Posterior cingulate gyrus (tissue), 11 donors: ENCODE measurements around the gene BHLHE40.

Experiments
- DNase-seq, 10 donors: peaks; one replicate each; pipeline versions ENCODE4 v3.0.0 to v3.0.0-alpha.2; 2020 to 2021; ENCODE audit warnings: mixed read lengths in 3 of 10
- intact Hi-C: fragments of 100-400 bp; cut with DNase I; formaldehyde crosslinking; loops from one replicate; pipeline ENCODE4 v1.15.1; 2023

BHLHE40 gene

DNA sequence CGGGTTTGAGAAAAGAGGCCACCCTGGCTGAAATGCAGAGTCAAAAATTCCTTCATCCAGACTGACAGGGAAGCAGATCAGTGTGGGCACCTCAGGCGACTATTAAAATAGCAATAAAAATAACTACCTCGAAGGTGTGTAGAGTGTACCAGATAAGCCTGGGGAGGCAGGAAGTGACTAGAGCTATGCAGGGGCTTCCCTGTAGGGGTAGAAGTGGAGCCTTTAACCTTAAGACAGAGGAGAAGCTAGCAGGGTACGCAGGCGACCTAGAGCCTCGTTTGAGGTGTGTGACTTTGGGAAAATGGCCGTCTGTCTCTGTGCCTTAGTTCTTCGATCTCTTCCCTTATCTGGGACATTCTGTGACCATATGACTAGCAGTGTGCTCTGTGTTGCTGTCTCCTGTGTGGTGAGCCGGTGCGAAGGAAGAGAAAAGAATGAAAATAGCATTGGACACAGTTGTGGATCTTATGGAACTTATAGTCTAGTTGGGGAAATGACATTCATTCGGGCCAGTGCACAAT is 17.6 kb downstream of the BHLHE40 start:
- intact Hi-C loops = no loop called here
- no peak for DNase-seq

GRCh38 chr3:4997946-4998345 is 18.7 kb downstream of the BHLHE40 start:
- intact Hi-C loops = no loop called here
- no peak for DNase-seq

GRCh38 chr3:4999531-5000184 is 20.4 kb downstream of the BHLHE40 start:
- DNase-seq = no peak
- intact Hi-C loops = no loop called here

- no peak for DNase-seq
- intact Hi-C loops = no loop called here
Measured at GRCh38 chr3:5001135-5001534, 21.9 kb downstream of the BHLHE40 start.

DNA sequence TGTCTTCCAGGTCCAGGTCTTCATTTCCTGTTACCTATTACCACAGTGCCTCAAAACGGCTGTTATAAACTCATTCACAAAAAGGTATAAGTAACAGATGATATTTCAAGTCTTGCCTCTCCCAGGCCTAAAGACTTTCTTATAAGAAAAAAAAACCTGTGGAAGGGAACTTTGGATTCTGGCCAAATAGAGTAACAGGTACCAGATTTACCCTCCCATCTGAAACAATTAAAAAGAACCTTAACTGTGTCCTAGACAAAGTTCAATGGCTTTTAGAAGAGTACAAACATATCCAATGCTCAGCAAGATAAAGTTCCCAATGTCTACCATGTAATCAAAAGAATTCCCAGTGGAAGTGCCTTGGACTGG is 22.6 kb downstream of the BHLHE40 start:
- DNase-seq = no peak
- intact Hi-C loops = no loop called here

DNA sequence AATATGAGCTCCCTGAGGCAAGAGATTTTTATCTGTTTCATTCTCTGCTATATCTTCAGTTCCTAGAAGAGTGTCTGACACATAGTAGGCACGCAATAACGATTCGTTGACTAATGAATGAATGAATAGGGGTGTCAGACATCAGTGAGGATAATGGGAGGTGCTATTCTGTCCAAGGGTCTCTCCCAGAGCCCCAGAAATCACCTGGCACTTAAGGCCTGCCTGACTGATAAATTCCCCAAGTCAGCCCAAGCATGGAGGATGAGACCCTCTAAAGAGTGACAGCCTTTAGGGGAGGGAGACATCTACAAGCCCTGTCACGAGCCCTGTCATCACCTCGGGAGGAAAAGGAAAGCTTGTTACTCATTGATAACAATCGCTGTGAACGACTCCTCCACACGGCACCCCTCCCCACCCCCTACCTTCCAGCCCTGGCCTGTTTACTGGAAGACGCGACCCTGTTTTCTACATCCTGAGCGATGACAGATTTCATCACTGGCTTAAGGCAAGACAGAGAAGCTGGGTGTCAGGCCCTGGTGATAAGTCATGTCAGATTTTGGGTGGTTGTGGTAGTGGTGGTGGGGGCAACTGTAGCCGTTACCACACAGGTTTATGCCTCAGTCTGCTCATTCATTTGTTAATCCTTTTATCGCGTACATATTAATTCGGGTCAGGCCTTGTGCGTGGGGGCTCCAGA is 23.1 kb downstream of the BHLHE40 start:
- intact Hi-C loops = no loop called here
- no peak for DNase-seq

- intact Hi-C loops = no loop called here
- no peak for DNase-seq
Measured at GRCh38 chr3:5002871-5003247, 23.6 kb downstream of the BHLHE40 start.

DNA sequence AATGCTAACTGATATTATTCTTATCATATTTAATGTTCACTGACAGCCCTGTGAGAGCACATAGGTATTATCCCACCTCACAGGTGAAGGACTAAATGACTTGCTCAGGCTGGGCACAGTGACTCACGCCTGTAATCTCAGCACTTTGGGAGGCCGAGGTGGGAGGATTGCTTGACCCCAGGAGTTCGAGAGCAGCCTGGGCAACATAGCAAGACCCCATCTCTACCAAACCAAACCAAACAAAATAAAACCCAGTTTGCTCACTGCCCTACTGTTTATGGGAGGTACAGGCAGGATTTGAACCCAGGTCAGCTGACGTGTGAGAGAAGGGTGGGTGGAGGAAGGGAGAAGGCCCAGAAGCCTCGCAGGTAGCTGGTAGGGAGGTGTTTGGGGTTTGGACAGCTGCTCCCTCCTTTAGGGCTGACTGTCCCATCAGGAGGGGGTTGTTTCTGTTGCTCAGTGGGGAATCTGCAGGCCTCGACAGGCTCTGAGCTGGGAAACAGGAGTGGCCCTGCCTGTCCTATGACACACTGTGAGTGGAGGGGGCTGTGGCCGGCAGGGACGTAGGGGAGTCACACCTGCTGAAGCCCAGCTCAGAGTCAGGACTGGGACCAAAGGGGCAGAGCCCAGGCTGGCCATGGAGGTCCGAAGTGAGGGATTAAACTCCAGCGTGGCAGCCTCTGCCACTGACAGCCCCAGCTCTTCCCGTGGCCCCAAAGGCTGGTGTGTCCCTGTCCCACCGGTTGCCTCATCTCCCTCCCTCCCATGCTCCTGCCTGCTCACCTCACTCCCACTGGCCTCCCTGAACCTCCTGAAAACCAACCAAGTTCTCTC is 25.3 kb downstream of the BHLHE40 start:
- intact Hi-C loops = no loop called here

DNA sequence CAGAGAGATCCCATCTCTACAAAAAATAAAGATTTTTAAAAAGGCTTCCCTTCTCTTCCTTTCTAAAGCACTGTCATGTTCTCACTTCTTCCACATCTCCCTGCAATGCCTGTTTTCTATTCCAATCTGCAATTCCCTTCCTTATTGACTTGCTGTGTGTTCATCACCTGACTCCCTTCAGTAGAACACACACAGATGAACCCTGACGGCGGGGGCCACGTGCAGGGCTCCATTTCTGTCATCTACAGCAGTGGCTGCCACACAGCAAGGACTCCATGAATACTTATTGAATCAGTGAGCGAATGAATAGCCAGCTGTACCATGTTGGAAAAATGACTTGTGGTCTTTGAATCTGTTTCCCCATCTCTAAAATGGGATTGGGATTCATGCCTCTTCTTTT is 26.1 kb downstream of the BHLHE40 start:
- intact Hi-C loops = no loop called here
- DNase-seq = no peak

More for the DNA sequence above, 25.3 kb downstream of the BHLHE40 start:
- DNase-seq = no peak

- no peak for DNase-seq
Measured at GRCh38 chr3:5006755-5007202, 27.5 kb downstream of the BHLHE40 start.

DNA sequence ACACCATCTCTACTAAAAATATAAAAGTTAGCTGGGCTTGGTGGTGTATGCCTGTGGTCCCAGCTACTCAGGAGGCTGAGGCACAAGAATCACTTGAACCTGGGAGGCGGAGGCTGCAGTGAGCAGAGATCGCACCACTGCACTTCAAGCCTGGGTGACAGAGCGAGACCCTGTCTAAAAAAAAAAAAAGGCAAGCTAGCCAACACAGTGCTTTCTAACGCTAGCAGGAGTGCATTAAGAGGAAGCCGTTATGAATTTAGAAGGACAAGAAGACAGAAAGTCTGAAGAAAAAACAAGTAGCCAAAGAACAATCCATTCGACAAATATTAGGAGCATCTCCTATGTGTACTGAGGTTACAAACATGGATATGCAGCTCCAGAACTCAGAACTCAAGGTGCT is 28.6 kb downstream of the BHLHE40 start:
- DNase-seq = no peak
- intact Hi-C loops = no loop called here

More at GRCh38 chr3:5006755-5007202, 27.5 kb downstream of the BHLHE40 start:
- intact Hi-C loops = no loop called here

DNA sequence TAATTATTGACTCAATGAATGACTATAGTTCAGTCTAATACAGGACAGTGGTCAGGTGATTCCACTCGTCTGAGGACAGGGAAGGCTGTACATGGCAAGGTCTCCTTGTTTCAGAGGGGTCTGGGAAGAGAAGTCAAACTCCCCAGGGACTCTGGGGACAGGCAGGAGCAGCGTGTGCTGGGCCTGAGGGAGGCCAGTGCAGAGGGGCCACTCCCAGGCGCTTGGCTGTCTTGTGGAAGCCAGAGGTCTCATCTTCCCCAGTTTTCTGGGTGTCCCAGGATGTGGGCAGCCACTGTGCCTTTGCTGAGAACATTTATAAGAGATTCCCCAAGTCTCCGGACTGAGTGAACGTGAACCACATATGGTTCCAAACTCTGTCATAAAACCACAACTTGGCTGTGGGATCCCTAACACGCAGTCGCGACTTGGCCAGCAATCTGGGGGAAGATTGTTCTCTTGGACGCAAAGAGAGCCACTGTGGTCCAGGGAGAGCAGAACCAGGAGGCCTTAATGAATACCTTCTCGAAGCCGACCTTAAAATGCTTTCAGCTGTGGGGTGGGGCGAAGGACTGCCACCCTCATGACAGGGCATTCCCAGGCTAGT is 30.4 kb downstream of the BHLHE40 start:
- intact Hi-C loops = no loop called here
- DNase-seq = no peak

- intact Hi-C loops = no loop called here
- DNase-seq = no peak
Measured at GRCh38 chr3:5010140-5010539, 30.9 kb downstream of the BHLHE40 start.

DNA sequence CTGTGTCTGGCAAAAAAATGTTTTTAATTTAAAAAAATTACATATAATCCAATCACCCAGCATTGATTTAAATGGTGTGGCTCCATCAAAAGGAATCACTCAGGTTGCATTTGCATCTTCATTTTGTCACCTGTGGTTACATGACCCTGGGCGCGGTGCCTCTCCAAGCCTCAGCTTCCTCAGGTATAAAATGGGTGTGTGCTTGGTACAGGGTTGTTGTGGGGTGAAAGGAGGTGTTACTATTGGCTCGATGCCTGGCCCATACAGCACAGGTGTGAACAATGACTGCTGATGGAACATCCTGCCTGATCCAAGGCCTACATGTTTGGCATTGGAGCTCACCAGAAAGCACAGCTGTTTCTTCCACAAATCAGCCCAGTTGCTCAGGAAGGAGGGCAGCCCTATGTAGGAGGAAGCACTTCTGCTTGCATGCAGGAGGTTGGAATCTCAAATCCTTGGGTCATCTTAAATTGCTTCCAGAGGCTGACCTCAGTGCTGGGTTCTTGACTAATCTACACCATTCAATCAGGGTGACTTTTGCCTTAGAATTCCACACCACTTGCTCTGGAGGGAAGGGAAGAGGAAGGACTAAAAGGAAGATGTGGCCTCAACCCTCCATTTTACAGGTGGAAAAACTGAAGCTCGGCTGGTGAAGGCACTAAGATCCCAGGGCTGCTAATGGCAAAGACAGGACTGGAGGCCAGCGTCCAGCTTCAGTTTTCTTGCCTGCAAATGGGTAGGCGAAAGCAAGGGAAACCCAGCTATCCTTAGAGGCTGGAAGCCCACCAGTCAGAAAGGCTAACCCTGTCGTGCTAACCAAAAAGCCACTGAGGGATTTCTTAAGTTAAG is 31.7 kb downstream of the BHLHE40 start:
- DNase-seq = no peak
- intact Hi-C loops = no loop called here

DNA sequence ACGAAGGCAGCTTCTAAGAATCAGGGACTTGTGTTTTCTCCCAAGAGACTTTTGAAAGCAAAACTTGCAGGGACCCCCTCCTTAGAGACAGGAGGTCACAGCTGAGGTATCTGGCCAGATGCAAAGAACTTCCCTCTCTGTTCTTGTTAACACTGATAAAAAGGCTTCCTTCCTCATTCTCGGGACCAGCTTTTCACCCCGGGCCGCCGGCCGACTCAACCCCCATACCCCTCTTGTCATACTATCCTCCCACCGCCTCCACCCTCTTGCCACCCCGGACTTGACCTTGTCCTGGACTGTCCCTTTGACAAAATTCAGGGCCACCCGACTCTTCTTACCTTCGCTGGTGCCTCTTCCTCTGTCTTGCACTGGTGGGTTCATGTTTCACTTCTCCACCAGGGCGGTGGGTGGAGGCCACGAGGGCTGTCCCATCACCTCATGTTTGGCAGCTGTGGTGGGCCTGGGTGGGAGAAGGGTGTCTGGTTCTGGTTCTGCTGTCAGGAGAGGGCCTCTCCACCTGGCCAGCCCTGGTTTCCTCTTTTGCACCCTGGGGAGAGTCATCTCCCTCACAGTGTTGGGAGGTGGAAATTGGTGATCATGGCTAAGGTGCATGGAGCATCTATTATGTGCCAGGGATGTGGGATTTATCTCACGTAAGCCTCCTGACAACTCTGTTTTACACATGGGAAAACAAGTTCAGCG is 32.5 kb downstream of the BHLHE40 start:
- intact Hi-C loops = no loop called here

GRCh38 chr3:5012367-5012766 is 33.1 kb downstream of the BHLHE40 start:
- no peak for DNase-seq
- intact Hi-C loops = no loop called here

More for the DNA sequence above, 32.5 kb downstream of the BHLHE40 start:
- DNase-seq = no peak

GRCh38 chr3:5013021-5013906 is 34.0 kb downstream of the BHLHE40 start:
- intact Hi-C loops = no loop called here
- DNase-seq = no peak

- intact Hi-C loops = no loop called here
- DNase-seq = no peak
Measured at GRCh38 chr3:5014391-5014790, 35.2 kb downstream of the BHLHE40 start.
